Activated T-cell treated with anti-CD3 and anti-CD28 coated beads, Interleukin-2, amount 50 U/mL, for 4 hours (primary cell): ENCODE data around the gene HAUS8. TPM values are rescaled to one million over a fixed set of nuclear protein-coding genes. Genes with fewer than 3 reads are reported as not detected.
A peak's percentile ranks its signal among the peaks of the same experiment; 100 is the strongest.
"Not testable (repeated sequence)": the region's sequence is repeated elsewhere in the genome, so short reads cannot be mapped to it uniquely, and the experiment has no call there.

ENCODE experiments used
- ATAC-seq, 2 donors: fragments of 200-7000 bp; cut with Tn5 transposase; one replicate each; pipeline ENCODE4 v1.10.0; 2021
- DNase-seq: peaks from one replicate; pipeline ENCODE4 v3.0.0-alpha.2; 2020
- H3K27me3 Mint-ChIP-seq: one replicate; pipeline ENCODE4 v1.8.0; 2021; ENCODE audit warnings: low read depth, mixed read lengths
- H3K36me3 Mint-ChIP-seq: one replicate; pipeline ENCODE4 v1.8.0; 2022; ENCODE audit warnings: mixed read lengths; ENCODE audit not compliant: insufficient read depth
- H3K4me1 Mint-ChIP-seq: one replicate; pipeline ENCODE4 v1.8.0; 2021; ENCODE audit warnings: low read depth, mixed read lengths
- H3K4me3 Mint-ChIP-seq: one replicate; pipeline ENCODE4 v1.8.0; 2021; ENCODE audit warnings: mild to moderate bottlenecking, moderate library complexity, mixed read lengths
- H3K9me3 Mint-ChIP-seq: one replicate; pipeline ENCODE4 v1.8.0; 2021; ENCODE audit warnings: mixed read lengths
- total RNA-seq, 3 donors: library from RNA; stranded (reverse); gene quantifications; one replicate each; pipeline ENCODE4 v1.2.1, GENCODE V29; 2021

Gene HAUS8
- total RNA-seq, 3 donors from 2014 or later: 21.5 to 29.3 (median 28.3) TPM

DNA sequence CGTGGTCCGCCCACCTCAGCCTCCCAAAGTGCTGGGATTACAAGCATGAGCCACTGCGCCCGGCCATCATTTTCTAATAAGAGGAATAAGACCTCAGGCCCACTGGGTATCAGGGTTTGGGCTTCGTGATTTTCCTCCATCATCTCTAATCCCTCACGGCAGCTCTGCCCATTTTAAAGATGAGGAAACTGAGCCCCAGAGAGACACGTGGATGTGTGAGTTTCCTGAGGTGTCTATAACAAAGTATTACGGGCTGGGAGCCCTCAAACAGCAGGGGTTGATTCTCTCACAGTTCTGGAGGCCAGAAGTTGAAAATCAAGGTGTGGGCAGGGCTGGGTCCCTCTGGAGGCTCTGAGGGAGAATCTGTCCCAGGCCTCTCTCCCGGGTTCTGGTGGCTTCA is 34.0 kb upstream of the HAUS8 start:
- no peaks in the 10 kb centered on the region for H3K9me3 Mint-ChIP-seq
- H3K4me1 Mint-ChIP-seq: peaks cover 28% of the 10 kb centered on the region

DNA sequence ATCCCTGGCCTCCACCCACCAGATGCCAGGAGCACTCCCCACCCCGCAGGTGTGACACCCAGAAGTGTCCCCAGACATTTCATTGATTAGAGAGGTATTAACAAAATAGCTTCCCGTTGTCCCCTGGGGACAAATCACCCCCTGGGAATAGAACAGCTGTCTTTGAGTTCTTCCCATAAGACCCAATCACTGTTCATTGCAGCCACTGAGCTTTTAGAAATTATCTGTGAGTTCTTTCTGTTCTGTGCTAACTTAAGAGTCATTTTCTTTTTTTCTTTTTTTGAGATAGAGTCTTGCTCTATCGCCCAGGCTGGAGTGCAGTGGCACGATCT is 33.2 kb upstream of the HAUS8 start:
- no peak overlapping the region for H3K4me3 Mint-ChIP-seq
- H3K27me3 Mint-ChIP-seq: no peaks in the 10 kb centered on the region
- no peak for ATAC-seq
- H3K9me3 Mint-ChIP-seq: no peaks in the 10 kb centered on the region
- peaks cover 28% of the 10 kb centered on the region for H3K4me1 Mint-ChIP-seq
- DNase-seq: no peak
- peaks cover 28% of the 10 kb centered on the region for H3K36me3 Mint-ChIP-seq

More for the DNA sequence above, 34.0 kb upstream of the HAUS8 start:
- H3K4me3 Mint-ChIP-seq: no peak overlapping the region
- H3K36me3 Mint-ChIP-seq: peaks cover 26% of the 10 kb centered on the region
- ATAC-seq (no peak), DNase-seq (no peak)
- H3K27me3 Mint-ChIP-seq: no peaks in the 10 kb centered on the region

DNA sequence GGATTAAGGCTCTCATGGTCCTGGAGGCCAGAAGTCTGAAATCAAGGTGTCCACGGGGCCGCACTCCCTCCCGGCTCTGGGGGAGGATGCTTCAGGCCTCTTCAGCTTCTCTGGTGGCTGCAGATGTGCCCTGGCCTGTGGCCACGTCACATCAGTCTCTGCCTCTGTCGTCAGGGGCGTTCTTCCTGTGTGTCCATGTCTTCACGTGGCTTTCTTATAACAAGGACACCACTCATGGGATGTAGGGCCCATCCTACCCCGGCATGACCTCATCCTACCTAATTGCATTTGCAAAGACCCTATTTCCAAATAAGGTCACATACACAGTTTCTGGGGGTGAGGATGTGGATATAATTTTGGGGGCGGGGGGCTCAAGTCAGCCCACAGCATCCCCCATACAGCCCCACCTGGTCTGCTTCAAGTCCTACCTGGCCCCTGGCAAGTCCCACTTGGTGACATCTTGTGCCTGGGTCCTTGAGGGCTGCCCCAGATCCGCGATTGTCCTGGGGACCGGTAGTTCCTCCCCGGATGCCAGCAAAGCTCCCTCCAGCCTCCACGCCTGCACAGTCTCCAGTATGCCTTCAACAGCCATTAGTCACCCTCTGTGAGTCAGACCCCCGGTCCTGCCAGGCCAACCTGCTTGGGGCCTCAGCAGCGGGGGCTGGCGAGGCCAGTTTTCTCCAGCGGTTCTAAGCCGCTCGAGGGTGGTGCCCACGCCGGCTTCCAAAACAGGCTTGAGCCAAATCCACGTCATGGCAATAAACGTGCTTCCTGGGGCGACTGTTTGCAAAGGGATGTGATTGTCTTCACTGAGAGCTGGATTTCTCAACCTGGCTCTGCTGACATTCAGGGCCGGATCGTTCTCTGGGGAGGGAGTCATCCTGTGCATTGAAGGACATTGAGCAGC is 32.5 kb upstream of the HAUS8 start:
- ATAC-seq (peak in 1 of 2 donors; percentile 60), DNase-seq (no peak)
- peaks cover 26% of the 10 kb centered on the region for H3K4me1 Mint-ChIP-seq
- peaks cover 29% of the 10 kb centered on the region for H3K36me3 Mint-ChIP-seq
- H3K4me3 Mint-ChIP-seq: no peak overlapping the region
- no peaks in the 10 kb centered on the region for H3K27me3 Mint-ChIP-seq
- no peaks in the 10 kb centered on the region for H3K9me3 Mint-ChIP-seq

DNA sequence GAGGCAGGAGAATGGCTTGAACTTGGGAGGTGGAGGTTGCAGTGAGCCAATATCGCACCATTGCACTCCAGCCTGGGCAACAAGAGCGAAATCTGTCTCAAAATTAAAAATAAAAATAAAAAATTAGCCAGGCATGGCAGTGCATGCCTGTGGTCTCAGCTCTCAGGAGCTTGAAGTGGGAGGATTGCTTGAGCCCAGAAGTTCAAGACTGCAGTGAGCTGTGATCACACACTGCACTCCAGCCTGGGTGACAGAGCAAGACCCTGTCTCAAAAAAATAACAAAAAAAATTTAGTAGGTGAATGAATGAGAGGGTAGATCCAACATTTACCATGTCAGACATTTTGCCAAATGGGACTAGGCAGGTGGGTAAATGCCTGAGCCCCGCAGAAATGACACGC is 31.7 kb upstream of the HAUS8 start:
- not testable (repeated sequence) for H3K9me3 Mint-ChIP-seq, H3K4me3 Mint-ChIP-seq, ATAC-seq, DNase-seq, H3K27me3 Mint-ChIP-seq
- Mint-ChIP-seq H3K36me3 (peaks cover 30% of the 10 kb centered on the region), H3K4me1 (peaks cover 25% of the 10 kb centered on the region)

DNA sequence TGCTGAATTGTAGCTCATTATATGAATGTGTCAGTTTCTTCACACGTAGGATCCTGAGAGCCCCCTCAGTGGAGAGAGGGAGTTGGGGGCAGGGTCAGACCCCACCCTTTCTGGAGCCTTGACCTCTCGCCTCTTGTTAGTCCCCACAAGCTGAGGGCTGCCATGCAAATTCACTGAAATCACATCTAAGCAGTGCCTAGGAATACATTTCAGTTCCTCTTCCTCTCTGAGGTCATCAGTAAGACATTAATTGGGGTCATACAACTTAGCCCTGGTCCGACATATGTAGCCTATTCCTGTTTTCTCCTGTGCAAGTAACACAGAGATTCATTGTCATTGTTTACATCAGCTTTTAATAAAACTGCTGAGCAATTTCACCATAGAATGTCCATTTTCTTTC is 30.3 kb upstream of the HAUS8 start:
- DNase-seq (no peak), ATAC-seq (no peak)
- Mint-ChIP-seq H3K4me1 (peaks cover 27% of the 10 kb centered on the region), H3K36me3 (peaks cover 29% of the 10 kb centered on the region), H3K4me3 (no peak overlapping the region), H3K27me3 (no peaks in the 10 kb centered on the region), H3K9me3 (no peaks in the 10 kb centered on the region)

DNA sequence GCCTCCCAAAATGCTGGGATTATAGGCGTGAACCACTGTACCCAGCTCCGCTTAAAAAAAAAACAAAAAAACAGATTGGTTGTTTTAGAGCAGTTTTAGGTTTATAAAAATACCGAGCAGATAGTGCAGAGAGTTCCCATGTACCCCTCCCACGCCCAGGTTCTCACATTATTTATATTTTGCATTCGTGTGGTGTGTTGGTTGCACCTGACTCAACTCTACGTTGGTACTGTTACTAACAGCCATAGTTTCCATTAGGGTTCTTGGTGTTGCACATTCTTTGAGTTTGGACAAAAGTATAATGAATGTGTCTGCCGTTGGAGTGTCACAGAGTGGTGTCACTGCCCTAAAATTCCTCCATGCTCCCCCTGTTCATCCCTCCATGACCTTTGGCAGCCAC is 29.4 kb upstream of the HAUS8 start:
- Mint-ChIP-seq H3K36me3 (peaks cover 28% of the 10 kb centered on the region), H3K4me1 (peaks cover 22% of the 10 kb centered on the region), H3K9me3 (no peaks in the 10 kb centered on the region), H3K4me3 (no peak overlapping the region), H3K27me3 (no peaks in the 10 kb centered on the region)
- DNase-seq: no peak
- no peak for ATAC-seq

DNA sequence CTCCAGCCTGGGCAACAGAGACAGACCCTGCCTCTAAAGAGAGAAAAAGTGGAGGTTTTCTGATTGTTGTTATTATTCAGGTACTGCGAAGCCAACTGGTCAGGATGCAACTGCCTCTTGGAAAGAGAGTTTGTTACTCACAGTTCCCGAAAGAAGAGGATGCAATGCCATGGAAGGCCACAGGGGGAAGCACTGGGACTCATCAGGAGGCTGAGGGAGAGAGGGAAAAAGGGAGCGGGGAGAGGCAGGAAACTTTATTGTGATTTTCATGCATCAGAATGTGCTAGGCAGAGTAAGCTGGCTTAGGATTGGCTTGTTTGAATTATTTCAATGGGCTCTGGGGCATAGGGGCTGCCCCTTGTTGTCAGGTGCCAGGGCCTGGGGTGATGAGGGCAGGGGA is 27.9 kb upstream of the HAUS8 start:
- no peaks in the 10 kb centered on the region for H3K9me3 Mint-ChIP-seq
- no peak for ATAC-seq
- DNase-seq: no peak
- H3K4me1 Mint-ChIP-seq: peaks cover 25% of the 10 kb centered on the region
- no peak overlapping the region for H3K4me3 Mint-ChIP-seq
- peaks cover 28% of the 10 kb centered on the region for H3K36me3 Mint-ChIP-seq
- no peaks in the 10 kb centered on the region for H3K27me3 Mint-ChIP-seq

DNA sequence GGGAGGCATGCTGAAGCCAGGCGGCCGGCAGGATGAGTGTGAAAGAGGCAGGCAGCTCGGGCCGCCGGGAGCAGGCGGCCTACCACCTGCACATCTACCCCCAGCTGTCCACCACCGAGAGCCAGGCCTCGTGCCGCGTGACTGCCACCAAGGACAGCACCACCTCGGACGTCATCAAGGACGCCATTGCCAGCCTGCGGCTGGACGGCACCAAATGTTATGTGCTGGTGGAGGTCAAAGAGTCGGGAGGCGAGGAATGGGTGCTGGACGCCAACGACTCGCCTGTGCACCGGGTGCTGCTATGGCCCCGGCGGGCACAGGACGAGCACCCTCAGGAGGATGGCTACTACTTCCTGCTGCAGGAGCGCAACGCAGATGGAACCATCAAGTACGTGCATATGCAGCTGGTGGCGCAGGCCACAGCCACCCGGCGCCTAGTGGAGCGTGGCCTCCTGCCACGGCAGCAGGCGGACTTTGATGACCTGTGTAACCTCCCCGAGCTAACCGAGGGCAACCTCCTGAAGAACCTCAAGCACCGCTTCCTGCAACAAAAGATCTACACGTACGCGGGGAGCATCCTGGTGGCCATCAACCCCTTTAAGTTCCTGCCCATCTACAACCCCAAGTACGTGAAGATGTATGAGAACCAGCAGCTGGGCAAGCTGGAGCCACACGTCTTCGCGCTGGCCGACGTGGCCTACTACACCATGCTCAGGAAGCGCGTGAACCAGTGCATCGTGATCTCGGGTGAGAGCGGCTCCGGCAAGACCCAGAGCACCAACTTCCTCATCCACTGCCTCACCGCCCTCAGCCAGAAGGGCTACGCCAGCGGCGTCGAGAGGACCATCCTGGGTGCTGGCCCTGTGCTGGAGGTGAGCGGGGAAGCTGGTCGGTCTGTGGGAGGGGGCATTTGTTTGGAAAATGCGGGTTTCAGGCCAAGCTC is 26.7 kb upstream of the HAUS8 start:
- Mint-ChIP-seq H3K9me3 (no peaks in the 10 kb centered on the region), H3K4me1 (peaks cover 22% of the 10 kb centered on the region), H3K4me3 (no peak overlapping the region), H3K27me3 (no peaks in the 10 kb centered on the region), H3K36me3 (peaks cover 24% of the 10 kb centered on the region)
- no peak for ATAC-seq
- no peak for DNase-seq

DNA sequence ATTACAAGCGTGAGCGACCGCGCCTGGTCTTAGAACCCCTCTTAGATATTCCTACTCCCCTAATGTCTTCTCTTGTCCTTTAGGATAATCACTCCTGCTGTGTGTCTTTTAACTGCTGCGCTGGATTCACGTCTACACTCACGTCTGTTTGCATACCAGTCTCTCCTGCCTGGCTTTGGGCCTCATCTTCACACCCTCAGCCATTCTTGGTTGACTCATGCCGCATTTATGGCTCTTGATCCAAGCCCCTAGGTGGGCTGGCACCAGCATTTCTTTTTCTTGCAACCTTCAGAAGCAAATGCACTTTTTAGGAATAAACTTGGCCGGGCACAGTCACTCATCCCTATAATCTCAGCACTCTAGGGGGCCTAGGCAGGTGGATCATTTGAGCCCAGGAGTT is 23.1 kb upstream of the HAUS8 start:
- DNase-seq (no peak), ATAC-seq (no peak)
- Mint-ChIP-seq H3K9me3 (no peaks in the 10 kb centered on the region), H3K4me3 (no peak overlapping the region), H3K27me3 (no peaks in the 10 kb centered on the region), H3K4me1 (peaks cover 27% of the 10 kb centered on the region), H3K36me3 (peaks cover 21% of the 10 kb centered on the region)

DNA sequence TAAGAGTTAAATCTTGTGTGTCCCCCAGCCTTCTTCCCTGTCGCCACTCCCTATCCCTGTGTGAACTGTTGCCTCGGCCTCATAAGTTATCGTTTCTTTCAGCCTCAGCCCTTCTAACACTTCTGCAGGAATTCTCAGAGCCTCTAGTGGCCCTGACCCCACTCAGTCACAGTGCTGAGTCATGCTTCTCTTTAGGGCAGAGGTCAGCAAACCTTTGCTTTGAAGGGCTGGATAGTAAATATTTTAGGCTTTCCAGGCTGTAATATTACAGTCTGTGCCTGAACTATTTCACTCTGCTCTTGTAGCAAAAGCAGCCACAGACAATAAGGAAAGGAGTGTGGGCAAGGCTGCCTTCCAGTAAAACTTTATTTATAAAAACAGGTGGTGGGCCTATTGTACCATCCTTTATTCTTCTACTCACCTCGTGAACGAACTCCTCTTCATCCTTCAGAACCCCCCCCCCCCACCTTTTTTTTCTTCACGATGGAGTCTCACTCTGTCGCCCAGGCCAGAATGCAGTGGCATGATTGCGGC is 22.4 kb upstream of the HAUS8 start:
- Mint-ChIP-seq H3K36me3 (peaks cover 17% of the 10 kb centered on the region), H3K4me3 (no peak overlapping the region), H3K27me3 (no peaks in the 10 kb centered on the region), H3K9me3 (no peaks in the 10 kb centered on the region), H3K4me1 (peaks cover 27% of the 10 kb centered on the region)
- ATAC-seq (no peak), DNase-seq (no peak)

DNA sequence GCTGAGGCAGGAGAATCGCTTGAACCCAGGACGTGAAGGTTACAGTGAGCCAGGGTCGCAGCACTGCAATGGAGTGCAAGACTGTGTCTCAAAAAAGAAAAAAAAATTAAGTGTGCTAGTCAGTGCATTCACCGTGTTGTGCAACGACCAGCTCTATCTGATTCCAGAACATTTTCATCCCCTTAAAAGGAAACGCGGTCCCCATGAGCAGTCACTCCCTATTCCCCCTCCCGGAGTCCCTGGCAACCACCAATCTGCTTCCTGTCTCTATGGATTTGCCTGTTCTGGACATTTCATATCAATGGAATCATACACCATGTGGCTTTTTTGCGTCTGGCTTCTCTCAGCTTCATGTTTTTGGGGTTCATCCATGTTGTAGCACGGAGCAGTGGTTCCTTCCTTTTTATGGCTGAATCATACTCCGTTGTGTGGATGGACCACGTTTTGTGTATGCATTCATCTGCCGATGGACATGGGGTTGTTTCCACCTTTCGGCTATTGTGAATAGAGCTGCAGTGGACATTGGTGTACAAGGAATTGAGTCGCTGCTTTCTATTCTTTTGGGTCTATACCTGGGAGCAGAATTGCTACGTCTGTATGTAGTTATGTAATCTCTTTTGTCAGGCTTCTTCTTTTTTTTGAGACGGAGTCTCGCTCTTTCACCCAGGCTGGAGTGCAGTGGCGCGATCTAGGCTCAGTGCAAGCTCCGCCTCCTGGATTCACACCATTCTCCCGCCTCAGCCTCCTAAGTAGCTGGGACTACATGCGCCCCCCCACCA is 20.1 kb upstream of the HAUS8 start:
- H3K36me3 Mint-ChIP-seq: peaks cover 9% of the 10 kb centered on the region
- no peak overlapping the region for H3K4me3 Mint-ChIP-seq
- H3K9me3 Mint-ChIP-seq: no peaks in the 10 kb centered on the region
- H3K27me3 Mint-ChIP-seq: no peaks in the 10 kb centered on the region
- peaks cover 35% of the 10 kb centered on the region for H3K4me1 Mint-ChIP-seq
- ATAC-seq: no peak
- no peak for DNase-seq

DNA sequence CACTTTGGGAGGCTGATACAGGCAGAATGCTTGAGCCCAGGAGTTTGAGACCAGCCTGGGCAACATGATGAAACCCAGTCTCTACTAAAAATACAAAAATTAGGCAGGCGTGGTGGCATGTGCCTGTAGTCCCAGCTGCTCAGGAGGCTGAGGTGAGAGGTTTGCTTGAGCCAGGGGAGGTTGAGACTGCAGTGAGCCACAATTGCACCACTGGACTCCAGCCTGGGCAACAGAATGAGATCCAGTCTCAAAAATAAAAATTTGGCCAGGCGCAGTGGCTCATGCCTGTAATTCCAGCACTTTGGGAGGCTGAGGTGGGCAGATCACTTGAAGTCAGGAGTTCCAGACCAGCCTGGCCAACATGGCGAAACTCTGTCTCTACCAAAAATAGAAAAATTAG is 19.4 kb upstream of the HAUS8 start:
- H3K9me3 Mint-ChIP-seq, H3K4me3 Mint-ChIP-seq, DNase-seq, H3K36me3 Mint-ChIP-seq, ATAC-seq, H3K27me3 Mint-ChIP-seq: not testable (repeated sequence)
- peaks cover 39% of the 10 kb centered on the region for H3K4me1 Mint-ChIP-seq

DNA sequence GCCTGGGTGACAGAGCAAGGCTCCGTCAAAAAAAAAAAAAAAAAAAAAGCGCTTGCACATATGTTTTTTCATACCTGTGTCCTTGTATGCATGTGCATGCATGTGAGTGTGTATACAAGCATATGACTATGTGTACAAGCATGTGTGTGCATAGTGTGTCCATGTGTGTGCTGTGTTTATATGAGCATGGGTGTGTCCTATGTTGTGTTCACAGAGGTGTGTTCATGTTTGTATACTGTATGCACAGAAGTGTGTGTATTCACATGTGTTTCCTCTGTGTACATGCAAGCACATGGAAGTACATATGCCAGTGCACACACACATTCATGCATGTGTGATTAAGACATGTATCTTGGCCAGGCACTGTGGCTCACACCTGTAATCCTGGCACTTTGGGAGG is 17.4 kb upstream of the HAUS8 start:
- Mint-ChIP-seq H3K36me3 (peaks cover 6% of the 10 kb centered on the region), H3K9me3 (no peaks in the 10 kb centered on the region), H3K4me3 (no peak overlapping the region), H3K27me3 (no peaks in the 10 kb centered on the region), H3K4me1 (peaks cover 49% of the 10 kb centered on the region)
- DNase-seq (no peak), ATAC-seq (no peak)

DNA sequence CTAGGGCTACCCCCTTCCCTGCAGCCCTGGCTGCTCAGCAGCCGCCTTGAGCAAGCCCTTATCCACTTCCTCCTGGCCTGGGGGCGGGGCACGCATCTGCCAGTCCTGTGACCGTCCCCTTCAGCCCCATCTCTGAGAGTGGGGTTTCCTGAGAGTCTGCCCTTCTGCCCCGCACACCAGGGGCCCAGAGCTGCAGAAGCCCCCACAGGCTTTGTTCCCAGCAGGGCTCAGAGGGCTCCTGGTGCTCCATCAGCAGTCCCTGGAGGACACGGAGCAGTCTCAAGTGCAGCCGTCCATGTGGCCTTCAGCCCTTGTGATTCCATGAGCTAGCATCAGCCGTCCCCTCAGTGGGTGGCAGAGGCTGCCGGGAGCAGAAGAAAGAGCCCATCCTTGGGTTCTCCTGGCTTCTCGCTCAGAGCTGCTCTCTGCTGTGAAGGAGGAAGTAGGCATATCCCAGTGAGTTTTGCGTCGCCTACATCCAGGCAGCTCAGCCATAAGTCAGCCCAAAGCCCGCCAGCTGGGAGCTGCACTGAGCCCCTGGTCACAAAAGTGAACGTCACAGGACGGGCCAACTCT is 16.6 kb upstream of the HAUS8 start:
- Mint-ChIP-seq H3K4me3 (no peak overlapping the region), H3K36me3 (peaks cover 10% of the 10 kb centered on the region), H3K4me1 (peaks cover 52% of the 10 kb centered on the region), H3K27me3 (no peaks in the 10 kb centered on the region), H3K9me3 (no peaks in the 10 kb centered on the region)
- DNase-seq: no peak
- ATAC-seq: no peak
